ENCODE data around the gene NACC2. TPM values are rescaled to one million over a fixed set of nuclear protein-coding genes. Genes with fewer than 3 reads are reported as not detected.

Gene NACC2
- total and polyA plus RNA-seq, 2 of the 8 experiments (the other 6 are each of a cell fraction or from before 2014, with no cell fraction given) = 8.3 to 14.0 TPM

DNA sequence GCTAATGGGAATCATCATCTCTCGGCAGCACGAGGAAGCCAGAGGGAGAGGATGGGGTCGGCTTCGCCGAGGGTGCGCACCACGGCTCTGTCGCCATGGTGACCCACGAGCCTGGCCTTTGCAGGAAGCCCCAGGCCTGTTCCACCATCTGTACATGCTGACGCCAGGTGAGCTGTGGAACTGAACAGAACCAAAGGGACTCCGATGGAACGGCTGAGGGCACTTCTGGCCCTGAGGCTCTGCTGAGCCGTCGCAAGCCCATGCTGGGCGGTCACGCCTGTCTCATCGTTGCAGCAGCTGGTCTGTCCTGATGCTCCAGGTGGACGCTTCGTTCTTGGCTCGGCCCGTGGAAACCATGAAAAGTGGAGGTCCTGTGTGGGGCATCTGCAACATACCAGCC lies 99.3 kb downstream of the NACC2 start (continued):
- TF ChIP-seq CHD7 (IDR thresholded peaks at IDR 0.05; ENCODE audit: insufficient replicate concordance, low read length) (no peak), GABPA (IDR thresholded peaks at IDR 0.05; ENCODE audit: borderline replicate concordance, insufficient read depth, low read length) (no peak), TEAD4 (IDR thresholded peaks at IDR 0.05; ENCODE audit: low read depth, low read length) (no peak), RXRA (IDR thresholded peaks at IDR 0.05; ENCODE audit: insufficient read depth, low read depth, low read length) (no peak), KDM5A (IDR thresholded peaks at IDR 0.05; ENCODE audit: low read length) (no peak), TCF12 (IDR thresholded peaks at IDR 0.05; ENCODE audit: low read depth, low read length) (no peak)
